NK-92 (cell line): ENCODE results near the gene TNC.

Experiments used
- DNase-seq: peaks from one replicate; lab custom pipeline; 2025; ENCODE audit not compliant: unreplicated experiment; lab: John Stamatoyannopoulos, UW

The TNC gene

DNA sequence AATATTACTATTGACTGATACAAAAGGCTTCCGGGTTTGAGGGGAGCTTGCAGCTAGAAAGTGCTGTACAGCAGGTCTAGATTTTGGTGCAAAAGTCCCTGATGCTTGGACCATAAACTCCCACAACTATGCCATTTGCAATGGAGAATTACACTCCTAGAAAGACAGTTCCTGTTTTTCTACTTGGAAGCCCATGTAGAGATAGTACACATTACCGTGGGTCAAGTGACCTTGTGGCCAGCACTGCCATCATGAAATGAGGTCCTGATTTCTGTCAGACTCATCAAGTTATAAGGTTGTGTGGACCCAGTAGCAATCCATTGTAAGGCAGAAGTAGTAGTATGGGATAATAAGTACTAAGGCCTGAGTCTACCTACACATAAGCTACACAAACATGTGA, 144.7 kb downstream of the TNC start:
- DNase-seq = no peak

DNA sequence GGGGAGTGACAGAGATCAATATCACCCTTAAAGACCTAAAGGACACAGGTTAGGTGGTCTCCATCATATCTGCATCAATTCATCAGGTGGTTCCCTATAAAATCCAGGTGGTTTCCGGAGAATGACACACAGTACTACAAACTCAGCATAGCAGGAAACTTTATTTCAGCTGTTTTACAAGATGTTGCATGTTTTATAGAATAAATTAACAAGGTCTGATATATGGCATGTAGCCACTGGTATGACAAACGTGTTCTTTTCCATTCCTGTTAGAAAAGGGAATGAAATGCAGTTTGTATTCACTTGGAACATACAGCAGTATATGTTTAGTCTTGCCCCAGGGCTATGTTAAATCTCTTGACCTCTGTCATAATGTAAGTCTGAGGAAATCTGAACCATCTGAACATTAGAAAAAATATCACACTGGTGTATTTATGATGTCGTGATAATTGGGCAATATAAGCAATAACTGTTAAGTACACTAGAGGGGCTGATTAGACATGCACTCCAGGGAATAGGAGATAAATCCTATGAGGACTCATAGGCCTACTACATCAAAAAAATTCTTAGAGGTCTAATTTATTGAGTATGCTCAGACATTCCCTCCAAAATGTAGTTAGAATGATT, 145.3 kb downstream of the TNC start:
- DNase-seq = no peak
